ENCODE measurements around the gene ZFP82. TPM values are rescaled to one million over a fixed set of nuclear protein-coding genes. Genes with fewer than 3 reads are reported as not detected.

Gene ZFP82
- total and polyA plus RNA-seq, 2 experiments from 2014 or later, result 16.8 to 21.2 TPM

DNA sequence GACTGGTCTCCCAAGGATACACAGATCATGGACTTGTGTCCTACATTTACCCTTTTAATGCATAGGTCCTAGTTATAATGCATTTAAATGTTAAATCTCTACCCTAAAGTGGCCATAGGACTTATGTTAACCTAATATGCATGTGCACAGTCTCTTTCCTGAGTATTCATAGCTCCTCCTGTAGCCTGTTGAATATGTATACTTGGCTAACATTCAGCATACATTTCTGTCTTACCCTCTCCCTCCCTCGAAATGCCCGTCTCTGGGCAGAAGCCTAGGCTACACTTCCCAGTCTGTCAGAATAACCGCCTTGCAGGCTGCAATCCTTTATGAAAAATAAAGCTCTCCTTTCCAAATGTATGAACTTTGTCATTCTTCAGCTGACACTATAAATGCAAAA lies 13.9 kb downstream of the ZFP82 start:
- no peaks in the 10 kb centered on the region for H3K9me2 ChIP-seq (ENCODE audit: insufficient read depth)
- H3K4me2 ChIP-seq, result no peak overlapping the region
- H3K36me3 ChIP-seq (ENCODE audit: insufficient read depth), result peaks cover 31% of the 10 kb centered on the region
- H2AFZ ChIP-seq, result no peak overlapping the region
- H3K4me1 ChIP-seq (ENCODE audit: insufficient read depth), result no peaks in the 10 kb centered on the region
- H3K79me2 ChIP-seq (replicated peaks; ENCODE audit: insufficient read depth), result peaks cover 4% of the 10 kb centered on the region; the same call in 1 of the 2 replicates
- H3K27me3 ChIP-seq (ENCODE audit: insufficient read depth), result no peaks in the 10 kb centered on the region
- peaks cover 81% of the 10 kb centered on the region for H3K36me3 Mint-ChIP-seq (ENCODE audit: low read depth)
- no peak for TF ChIP-seq POLR2AphosphoS5 (IDR thresholded peaks at IDR 0.05; ENCODE audit: low read depth)
- no peaks in the 10 kb centered on the region for H3K4me1 Mint-ChIP-seq
- H3K27ac Mint-ChIP-seq, result no peak overlapping the region
- DNase-seq (ENCODE audit: low spot score), result no peak
- no peak for ATAC-seq
- H3K9me3 Mint-ChIP-seq, result peaks cover 6% of the 10 kb centered on the region; the same call in 2 of the 3 replicates
- no peaks in the 10 kb centered on the region for H3F3A ChIP-seq (replicated peaks; ENCODE audit: low read depth)
- H3K4me3 ChIP-seq, result no peak overlapping the region
- H3K4me3 Mint-ChIP-seq, result no peak overlapping the region
- peaks cover 6% of the 10 kb centered on the region for H3K27me3 Mint-ChIP-seq (ENCODE audit: insufficient read depth, low read depth, poor library complexity)
- H3K27ac ChIP-seq (ENCODE audit: low read depth), result no peak overlapping the region
- H4K20me1 ChIP-seq (replicated peaks; ENCODE audit: insufficient read depth), result peaks cover 3% of the 10 kb centered on the region; the same call in 1 of the 2 replicates

DNA sequence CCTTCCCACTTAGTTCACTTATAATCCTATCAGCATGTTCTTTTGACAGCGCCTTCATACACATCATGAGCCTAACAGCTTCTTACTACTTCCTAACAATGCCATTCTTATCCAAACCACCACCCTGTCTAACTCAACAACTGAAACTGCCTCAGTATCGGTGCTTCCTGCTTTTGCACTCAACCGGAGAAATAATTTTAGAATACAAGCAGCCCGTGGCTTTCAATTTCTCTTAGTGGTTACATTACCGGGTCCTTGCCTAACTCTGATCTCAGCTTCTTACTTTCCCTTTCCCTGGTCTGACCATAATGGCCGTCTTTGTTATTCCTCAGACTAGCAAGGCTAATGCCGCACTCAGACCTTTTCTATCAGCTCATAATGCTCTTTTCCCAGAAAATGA lies 17.0 kb downstream of the ZFP82 start:
- Histone ChIP-seq H3K9me2 (ENCODE audit: insufficient read depth) (no peaks in the 10 kb centered on the region), H3K27ac (ENCODE audit: low read depth) (peak overlapping the region; percentile 30; the same call in 1 of the 2 replicates), H2AFZ (no peak overlapping the region), H3F3A (replicated peaks; ENCODE audit: low read depth) (no peaks in the 10 kb centered on the region), H3K4me2 (no peak overlapping the region), H3K36me3 (ENCODE audit: insufficient read depth) (peaks cover 24% of the 10 kb centered on the region), H3K4me1 (ENCODE audit: insufficient read depth) (no peaks in the 10 kb centered on the region), H3K4me3 (no peak overlapping the region), H4K20me1 (replicated peaks; ENCODE audit: insufficient read depth) (peaks cover 3% of the 10 kb centered on the region; the same call in 1 of the 2 replicates), H3K27me3 (ENCODE audit: insufficient read depth) (no peaks in the 10 kb centered on the region), H3K79me2 (replicated peaks; ENCODE audit: insufficient read depth) (no peaks in the 10 kb centered on the region)
- no peak overlapping the region for H3K4me3 Mint-ChIP-seq
- H3K36me3 Mint-ChIP-seq (ENCODE audit: low read depth), result peaks cover 84% of the 10 kb centered on the region
- ATAC-seq (no peak), DNase-seq (ENCODE audit: low spot score) (no peak)
- H3K27ac Mint-ChIP-seq, result no peak overlapping the region
- peaks cover 24% of the 10 kb centered on the region for H3K9me3 Mint-ChIP-seq
- H3K27me3 Mint-ChIP-seq (ENCODE audit: insufficient read depth, low read depth, poor library complexity), result peaks cover 6% of the 10 kb centered on the region
- no peaks in the 10 kb centered on the region for H3K4me1 Mint-ChIP-seq
- TF ChIP-seq, protein P1, sequence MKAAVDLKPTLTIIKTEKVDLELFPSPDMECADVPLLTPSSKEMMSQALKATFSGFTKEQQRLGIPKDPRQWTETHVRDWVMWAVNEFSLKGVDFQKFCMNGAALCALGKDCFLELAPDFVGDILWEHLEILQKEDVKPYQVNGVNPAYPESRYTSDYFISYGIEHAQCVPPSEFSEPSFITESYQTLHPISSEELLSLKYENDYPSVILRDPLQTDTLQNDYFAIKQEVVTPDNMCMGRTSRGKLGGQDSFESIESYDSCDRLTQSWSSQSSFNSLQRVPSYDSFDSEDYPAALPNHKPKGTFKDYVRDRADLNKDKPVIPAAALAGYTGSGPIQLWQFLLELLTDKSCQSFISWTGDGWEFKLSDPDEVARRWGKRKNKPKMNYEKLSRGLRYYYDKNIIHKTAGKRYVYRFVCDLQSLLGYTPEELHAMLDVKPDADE (IDR thresholded peaks at IDR 0.05), result no peak
- TF ChIP-seq POLR2AphosphoS5 (IDR thresholded peaks at IDR 0.05; ENCODE audit: low read depth) (no peak), ZNF114 (CRISPR knock-in tag; IDR thresholded peaks at IDR 0.05) (no peak), JUNB (IDR thresholded peaks at IDR 0.05; ENCODE audit: unreplicated experiment) (no peak), CREB1 (CRISPR knock-in tag; IDR thresholded peaks at IDR 0.05; ENCODE audit: low read depth) (no peak), STAT1 (IDR thresholded peaks at IDR 0.05; ENCODE audit: unreplicated experiment) (no peak), NANOG (IDR thresholded peaks at IDR 0.05; ENCODE audit: borderline replicate concordance) (no peak)
- TF ChIP-seq, protein P2, sequence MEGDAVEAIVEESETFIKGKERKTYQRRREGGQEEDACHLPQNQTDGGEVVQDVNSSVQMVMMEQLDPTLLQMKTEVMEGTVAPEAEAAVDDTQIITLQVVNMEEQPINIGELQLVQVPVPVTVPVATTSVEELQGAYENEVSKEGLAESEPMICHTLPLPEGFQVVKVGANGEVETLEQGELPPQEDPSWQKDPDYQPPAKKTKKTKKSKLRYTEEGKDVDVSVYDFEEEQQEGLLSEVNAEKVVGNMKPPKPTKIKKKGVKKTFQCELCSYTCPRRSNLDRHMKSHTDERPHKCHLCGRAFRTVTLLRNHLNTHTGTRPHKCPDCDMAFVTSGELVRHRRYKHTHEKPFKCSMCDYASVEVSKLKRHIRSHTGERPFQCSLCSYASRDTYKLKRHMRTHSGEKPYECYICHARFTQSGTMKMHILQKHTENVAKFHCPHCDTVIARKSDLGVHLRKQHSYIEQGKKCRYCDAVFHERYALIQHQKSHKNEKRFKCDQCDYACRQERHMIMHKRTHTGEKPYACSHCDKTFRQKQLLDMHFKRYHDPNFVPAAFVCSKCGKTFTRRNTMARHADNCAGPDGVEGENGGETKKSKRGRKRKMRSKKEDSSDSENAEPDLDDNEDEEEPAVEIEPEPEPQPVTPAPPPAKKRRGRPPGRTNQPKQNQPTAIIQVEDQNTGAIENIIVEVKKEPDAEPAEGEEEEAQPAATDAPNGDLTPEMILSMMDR (conservative IDR thresholded peaks at IDR 0.05; ENCODE audit: low read depth in 2 of 2), result no peak
- TF ChIP-seq, protein P3, sequence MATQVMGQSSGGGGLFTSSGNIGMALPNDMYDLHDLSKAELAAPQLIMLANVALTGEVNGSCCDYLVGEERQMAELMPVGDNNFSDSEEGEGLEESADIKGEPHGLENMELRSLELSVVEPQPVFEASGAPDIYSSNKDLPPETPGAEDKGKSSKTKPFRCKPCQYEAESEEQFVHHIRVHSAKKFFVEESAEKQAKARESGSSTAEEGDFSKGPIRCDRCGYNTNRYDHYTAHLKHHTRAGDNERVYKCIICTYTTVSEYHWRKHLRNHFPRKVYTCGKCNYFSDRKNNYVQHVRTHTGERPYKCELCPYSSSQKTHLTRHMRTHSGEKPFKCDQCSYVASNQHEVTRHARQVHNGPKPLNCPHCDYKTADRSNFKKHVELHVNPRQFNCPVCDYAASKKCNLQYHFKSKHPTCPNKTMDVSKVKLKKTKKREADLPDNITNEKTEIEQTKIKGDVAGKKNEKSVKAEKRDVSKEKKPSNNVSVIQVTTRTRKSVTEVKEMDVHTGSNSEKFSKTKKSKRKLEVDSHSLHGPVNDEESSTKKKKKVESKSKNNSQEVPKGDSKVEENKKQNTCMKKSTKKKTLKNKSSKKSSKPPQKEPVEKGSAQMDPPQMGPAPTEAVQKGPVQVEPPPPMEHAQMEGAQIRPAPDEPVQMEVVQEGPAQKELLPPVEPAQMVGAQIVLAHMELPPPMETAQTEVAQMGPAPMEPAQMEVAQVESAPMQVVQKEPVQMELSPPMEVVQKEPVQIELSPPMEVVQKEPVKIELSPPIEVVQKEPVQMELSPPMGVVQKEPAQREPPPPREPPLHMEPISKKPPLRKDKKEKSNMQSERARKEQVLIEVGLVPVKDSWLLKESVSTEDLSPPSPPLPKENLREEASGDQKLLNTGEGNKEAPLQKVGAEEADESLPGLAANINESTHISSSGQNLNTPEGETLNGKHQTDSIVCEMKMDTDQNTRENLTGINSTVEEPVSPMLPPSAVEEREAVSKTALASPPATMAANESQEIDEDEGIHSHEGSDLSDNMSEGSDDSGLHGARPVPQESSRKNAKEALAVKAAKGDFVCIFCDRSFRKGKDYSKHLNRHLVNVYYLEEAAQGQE (IDR thresholded peaks at IDR 0.05; ENCODE audit: unreplicated experiment), result no peak
- TF ChIP-seq, protein P4, sequence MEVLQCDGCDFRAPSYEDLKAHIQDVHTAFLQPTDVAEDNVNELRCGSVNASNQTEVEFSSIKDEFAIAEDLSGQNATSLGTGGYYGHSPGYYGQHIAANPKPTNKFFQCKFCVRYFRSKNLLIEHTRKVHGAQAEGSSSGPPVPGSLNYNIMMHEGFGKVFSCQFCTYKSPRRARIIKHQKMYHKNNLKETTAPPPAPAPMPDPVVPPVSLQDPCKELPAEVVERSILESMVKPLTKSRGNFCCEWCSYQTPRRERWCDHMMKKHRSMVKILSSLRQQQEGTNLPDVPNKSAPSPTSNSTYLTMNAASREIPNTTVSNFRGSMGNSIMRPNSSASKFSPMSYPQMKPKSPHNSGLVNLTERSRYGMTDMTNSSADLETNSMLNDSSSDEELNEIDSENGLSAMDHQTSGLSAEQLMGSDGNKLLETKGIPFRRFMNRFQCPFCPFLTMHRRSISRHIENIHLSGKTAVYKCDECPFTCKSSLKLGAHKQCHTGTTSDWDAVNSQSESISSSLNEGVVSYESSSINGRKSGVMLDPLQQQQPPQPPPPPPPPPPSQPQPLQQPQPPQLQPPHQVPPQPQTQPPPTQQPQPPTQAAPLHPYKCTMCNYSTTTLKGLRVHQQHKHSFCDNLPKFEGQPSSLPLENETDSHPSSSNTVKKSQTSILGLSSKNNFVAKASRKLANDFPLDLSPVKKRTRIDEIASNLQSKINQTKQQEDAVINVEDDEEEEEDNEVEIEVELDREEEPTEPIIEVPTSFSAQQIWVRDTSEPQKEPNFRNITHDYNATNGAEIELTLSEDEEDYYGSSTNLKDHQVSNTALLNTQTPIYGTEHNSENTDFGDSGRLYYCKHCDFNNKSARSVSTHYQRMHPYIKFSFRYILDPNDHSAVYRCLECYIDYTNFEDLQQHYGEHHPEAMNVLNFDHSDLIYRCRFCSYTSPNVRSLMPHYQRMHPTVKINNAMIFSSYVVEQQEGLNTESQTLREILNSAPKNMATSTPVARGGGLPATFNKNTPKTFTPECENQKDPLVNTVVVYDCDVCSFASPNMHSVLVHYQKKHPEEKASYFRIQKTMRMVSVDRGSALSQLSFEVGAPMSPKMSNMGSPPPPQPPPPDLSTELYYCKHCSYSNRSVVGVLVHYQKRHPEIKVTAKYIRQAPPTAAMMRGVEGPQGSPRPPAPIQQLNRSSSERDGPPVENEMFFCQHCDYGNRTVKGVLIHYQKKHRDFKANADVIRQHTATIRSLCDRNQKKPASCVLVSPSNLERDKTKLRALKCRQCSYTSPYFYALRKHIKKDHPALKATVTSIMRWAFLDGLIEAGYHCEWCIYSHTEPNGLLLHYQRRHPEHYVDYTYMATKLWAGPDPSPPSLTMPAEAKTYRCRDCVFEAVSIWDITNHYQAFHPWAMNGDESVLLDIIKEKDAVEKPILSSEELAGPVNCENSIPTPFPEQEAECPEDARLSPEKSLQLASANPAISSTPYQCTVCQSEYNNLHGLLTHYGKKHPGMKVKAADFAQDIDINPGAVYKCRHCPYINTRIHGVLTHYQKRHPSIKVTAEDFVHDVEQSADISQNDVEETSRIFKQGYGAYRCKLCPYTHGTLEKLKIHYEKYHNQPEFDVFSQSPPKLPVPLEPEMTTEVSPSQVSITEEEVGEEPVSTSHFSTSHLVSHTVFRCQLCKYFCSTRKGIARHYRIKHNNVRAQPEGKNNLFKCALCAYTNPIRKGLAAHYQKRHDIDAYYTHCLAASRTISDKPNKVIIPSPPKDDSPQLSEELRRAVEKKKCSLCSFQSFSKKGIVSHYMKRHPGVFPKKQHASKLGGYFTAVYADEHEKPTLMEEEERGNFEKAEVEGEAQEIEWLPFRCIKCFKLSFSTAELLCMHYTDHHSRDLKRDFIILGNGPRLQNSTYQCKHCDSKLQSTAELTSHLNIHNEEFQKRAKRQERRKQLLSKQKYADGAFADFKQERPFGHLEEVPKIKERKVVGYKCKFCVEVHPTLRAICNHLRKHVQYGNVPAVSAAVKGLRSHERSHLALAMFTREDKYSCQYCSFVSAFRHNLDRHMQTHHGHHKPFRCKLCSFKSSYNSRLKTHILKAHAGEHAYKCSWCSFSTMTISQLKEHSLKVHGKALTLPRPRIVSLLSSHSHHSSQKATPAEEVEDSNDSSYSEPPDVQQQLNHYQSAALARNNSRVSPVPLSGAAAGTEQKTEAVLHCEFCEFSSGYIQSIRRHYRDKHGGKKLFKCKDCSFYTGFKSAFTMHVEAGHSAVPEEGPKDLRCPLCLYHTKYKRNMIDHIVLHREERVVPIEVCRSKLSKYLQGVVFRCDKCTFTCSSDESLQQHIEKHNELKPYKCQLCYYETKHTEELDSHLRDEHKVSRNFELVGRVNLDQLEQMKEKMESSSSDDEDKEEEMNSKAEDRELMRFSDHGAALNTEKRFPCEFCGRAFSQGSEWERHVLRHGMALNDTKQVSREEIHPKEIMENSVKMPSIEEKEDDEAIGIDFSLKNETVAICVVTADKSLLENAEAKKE (CRISPR knock-in tag; IDR thresholded peaks at IDR 0.05), result no peak

Data from GM23338 (cell line).